H1 (cell line): Measurements from ENCODE around the gene TRPV6. TPM values are rescaled to one million over a fixed set of nuclear protein-coding genes. Genes with fewer than 3 reads are reported as not detected.

Experiments
- FOSL1 ChIP-seq: IDR thresholded peaks from 2 replicates; pipeline ENCODE4 v1.6.1; 2011; ENCODE audit warnings: mild to moderate bottlenecking, low read depth, low read length, moderate library complexity; ENCODE audit not compliant: insufficient read depth
- JUND ChIP-seq: IDR thresholded peaks from 2 replicates; pipeline ENCODE4 v1.6.1; 2011; ENCODE audit warnings: mild to moderate bottlenecking, improper control_type of control experiment, low read length
- SAP30 ChIP-seq: fragments of 300-600 bp; sonication (generic); IDR thresholded peaks from 2 replicates; pipeline ENCODE4 v1.7.1; 2012; ENCODE audit warnings: low read length, moderate library complexity, mild to moderate bottlenecking, inconsistent platforms; ENCODE audit not compliant: insufficient read depth, insufficient replicate concordance
- polyA plus RNA-seq, 7 experiments: library from polyadenylated mRNA; depleted of rRNA in 3 of 7; stranded (reverse) in 5 of 7; unstranded in 2 of 7; fragments of >200 nt in 5 of 7; fragments of 200-250 nt in 2 of 7; gene quantifications; 1 replicate in 5 of 7; 2 replicates in 1 of 7; 4 replicates in 1 of 7; pipeline versions ENCODE4 v1.2.1 to v1.2.3, GENCODE V29; 2011 to 2013; ENCODE audit warnings: missing spikeins in 2 of 7, mixed read lengths in 2 of 7
- total RNA-seq: library from RNA; stranded (reverse); fragmentation: NEBNext Ultra II Directional; extraction: Animal tissue kit (Norgen Biotek cat#: 25700); gene quantifications from 2 replicates; pipeline ENCODE4 v1.2.1, GENCODE V29; 2021
- TF ChIP-seq, protein P1 (sequence below): fragments of 300-600 bp; sonication (generic); IDR thresholded peaks from 2 replicates; pipeline ENCODE4 v1.7.1; 2012; ENCODE audit warnings: low read length, moderate library complexity, mild to moderate bottlenecking, inconsistent platforms; ENCODE audit not compliant: insufficient replicate concordance

TRPV6 gene
- total and polyA plus RNA-seq, 2 of the 8 experiments (the other 6 are each of a cell fraction or from before 2014, with no cell fraction given) = 0.52 to 1.1 TPM

DNA sequence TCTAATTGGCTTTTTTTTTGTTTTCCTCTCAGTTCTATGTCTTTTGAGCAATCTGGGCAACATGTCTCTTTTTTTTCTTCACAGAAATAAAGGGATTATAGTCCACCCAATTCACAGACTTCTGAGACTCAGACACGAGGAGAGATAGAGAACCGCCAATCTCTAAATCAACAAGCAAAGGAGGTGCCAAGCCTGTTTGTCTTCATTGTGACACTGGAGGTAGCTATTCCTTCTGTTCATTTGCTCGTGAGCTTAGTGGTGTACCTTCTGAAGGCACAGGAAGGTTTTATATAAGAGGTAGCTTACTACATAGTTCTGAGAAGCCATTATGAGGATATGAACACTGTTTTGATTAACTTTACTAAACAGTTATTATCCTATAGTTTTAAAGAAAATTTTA, 24.6 kb downstream of the TRPV6 start (continued):
- TF ChIP-seq FOSL1 = no peak
- TF ChIP-seq JUND = no peak
- TF ChIP-seq, protein P1, sequence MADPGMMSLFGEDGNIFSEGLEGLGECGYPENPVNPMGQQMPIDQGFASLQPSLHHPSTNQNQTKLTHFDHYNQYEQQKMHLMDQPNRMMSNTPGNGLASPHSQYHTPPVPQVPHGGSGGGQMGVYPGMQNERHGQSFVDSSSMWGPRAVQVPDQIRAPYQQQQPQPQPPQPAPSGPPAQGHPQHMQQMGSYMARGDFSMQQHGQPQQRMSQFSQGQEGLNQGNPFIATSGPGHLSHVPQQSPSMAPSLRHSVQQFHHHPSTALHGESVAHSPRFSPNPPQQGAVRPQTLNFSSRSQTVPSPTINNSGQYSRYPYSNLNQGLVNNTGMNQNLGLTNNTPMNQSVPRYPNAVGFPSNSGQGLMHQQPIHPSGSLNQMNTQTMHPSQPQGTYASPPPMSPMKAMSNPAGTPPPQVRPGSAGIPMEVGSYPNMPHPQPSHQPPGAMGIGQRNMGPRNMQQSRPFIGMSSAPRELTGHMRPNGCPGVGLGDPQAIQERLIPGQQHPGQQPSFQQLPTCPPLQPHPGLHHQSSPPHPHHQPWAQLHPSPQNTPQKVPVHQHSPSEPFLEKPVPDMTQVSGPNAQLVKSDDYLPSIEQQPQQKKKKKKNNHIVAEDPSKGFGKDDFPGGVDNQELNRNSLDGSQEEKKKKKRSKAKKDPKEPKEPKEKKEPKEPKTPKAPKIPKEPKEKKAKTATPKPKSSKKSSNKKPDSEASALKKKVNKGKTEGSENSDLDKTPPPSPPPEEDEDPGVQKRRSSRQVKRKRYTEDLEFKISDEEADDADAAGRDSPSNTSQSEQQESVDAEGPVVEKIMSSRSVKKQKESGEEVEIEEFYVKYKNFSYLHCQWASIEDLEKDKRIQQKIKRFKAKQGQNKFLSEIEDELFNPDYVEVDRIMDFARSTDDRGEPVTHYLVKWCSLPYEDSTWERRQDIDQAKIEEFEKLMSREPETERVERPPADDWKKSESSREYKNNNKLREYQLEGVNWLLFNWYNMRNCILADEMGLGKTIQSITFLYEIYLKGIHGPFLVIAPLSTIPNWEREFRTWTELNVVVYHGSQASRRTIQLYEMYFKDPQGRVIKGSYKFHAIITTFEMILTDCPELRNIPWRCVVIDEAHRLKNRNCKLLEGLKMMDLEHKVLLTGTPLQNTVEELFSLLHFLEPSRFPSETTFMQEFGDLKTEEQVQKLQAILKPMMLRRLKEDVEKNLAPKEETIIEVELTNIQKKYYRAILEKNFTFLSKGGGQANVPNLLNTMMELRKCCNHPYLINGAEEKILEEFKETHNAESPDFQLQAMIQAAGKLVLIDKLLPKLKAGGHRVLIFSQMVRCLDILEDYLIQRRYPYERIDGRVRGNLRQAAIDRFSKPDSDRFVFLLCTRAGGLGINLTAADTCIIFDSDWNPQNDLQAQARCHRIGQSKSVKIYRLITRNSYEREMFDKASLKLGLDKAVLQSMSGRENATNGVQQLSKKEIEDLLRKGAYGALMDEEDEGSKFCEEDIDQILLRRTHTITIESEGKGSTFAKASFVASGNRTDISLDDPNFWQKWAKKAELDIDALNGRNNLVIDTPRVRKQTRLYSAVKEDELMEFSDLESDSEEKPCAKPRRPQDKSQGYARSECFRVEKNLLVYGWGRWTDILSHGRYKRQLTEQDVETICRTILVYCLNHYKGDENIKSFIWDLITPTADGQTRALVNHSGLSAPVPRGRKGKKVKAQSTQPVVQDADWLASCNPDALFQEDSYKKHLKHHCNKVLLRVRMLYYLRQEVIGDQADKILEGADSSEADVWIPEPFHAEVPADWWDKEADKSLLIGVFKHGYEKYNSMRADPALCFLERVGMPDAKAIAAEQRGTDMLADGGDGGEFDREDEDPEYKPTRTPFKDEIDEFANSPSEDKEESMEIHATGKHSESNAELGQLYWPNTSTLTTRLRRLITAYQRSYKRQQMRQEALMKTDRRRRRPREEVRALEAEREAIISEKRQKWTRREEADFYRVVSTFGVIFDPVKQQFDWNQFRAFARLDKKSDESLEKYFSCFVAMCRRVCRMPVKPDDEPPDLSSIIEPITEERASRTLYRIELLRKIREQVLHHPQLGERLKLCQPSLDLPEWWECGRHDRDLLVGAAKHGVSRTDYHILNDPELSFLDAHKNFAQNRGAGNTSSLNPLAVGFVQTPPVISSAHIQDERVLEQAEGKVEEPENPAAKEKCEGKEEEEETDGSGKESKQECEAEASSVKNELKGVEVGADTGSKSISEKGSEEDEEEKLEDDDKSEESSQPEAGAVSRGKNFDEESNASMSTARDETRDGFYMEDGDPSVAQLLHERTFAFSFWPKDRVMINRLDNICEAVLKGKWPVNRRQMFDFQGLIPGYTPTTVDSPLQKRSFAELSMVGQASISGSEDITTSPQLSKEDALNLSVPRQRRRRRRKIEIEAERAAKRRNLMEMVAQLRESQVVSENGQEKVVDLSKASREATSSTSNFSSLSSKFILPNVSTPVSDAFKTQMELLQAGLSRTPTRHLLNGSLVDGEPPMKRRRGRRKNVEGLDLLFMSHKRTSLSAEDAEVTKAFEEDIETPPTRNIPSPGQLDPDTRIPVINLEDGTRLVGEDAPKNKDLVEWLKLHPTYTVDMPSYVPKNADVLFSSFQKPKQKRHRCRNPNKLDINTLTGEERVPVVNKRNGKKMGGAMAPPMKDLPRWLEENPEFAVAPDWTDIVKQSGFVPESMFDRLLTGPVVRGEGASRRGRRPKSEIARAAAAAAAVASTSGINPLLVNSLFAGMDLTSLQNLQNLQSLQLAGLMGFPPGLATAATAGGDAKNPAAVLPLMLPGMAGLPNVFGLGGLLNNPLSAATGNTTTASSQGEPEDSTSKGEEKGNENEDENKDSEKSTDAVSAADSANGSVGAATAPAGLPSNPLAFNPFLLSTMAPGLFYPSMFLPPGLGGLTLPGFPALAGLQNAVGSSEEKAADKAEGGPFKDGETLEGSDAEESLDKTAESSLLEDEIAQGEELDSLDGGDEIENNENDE = no peak
- TF ChIP-seq SAP30 = no peak
